Right lobe of liver (tissue), 4 donors: ENCODE measurements around the gene UBE2R2.
"Not testable (repeated sequence)": the region's sequence is repeated elsewhere in the genome, so short reads cannot be mapped to it uniquely, and the experiment has no call there.

Experiments used
- POLR2A ChIP-seq: fragments of 450-650 bp; IDR thresholded peaks from one replicate; pipeline ENCODE4 v1.6.1; 2017; ENCODE audit warnings: antibody characterized with exemption, mild to moderate bottlenecking
- TF ChIP-seq, protein P1 (sequence below), 4 donors: fragments of 200-600 bp in 3 of 4; fragments of 450-650 bp in 1 of 4; IDR thresholded peaks; one replicate each; pipeline versions ENCODE4 v1.5.1 to v1.8.0; 2016 to 2022; ENCODE audit warnings: antibody characterized with exemption in 4 of 4, mild to moderate bottlenecking in 2 of 4
- donor health status: DM: no; HTN: no; CAD: no.
- donor health status: DM: no; HTN: no; CAD: no.
- donor health status: DM: no; HTN: yes; CAD: no.

DNA sequence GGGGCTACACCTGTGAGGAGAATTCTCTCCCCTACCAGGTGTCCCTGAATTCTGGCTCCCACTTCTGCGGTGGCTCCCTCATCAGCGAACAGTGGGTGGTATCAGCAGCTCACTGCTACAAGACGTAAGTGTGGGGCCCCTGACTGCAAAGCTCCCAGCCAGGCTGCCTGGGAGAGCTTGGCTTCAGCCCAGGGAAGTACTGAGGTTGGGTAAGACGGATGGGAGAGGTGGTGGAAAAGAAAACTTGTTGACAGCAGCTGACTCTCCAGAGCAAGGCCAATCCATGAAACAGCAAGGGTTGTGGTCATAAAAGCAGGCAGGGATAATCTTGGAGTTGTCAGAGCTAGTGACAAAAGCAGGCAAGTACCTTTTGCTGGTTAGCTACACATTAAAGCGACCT is 20.3 kb upstream of the UBE2R2 start:
- TF ChIP-seq, protein P1, sequence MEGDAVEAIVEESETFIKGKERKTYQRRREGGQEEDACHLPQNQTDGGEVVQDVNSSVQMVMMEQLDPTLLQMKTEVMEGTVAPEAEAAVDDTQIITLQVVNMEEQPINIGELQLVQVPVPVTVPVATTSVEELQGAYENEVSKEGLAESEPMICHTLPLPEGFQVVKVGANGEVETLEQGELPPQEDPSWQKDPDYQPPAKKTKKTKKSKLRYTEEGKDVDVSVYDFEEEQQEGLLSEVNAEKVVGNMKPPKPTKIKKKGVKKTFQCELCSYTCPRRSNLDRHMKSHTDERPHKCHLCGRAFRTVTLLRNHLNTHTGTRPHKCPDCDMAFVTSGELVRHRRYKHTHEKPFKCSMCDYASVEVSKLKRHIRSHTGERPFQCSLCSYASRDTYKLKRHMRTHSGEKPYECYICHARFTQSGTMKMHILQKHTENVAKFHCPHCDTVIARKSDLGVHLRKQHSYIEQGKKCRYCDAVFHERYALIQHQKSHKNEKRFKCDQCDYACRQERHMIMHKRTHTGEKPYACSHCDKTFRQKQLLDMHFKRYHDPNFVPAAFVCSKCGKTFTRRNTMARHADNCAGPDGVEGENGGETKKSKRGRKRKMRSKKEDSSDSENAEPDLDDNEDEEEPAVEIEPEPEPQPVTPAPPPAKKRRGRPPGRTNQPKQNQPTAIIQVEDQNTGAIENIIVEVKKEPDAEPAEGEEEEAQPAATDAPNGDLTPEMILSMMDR (IDR thresholded peaks at IDR 0.05): not testable (repeated sequence)
- not testable (repeated sequence) for TF ChIP-seq POLR2A
